COLO668 (cell line): Measurements from ENCODE around the gene SLC45A1.
"Not testable (repeated sequence)": the region's sequence is repeated elsewhere in the genome, so short reads cannot be mapped to it uniquely, and the experiment has no call there.

ENCODE experiments used
- DNase-seq: peaks from one replicate; lab custom pipeline; 2025; ENCODE audit not compliant: unreplicated experiment; lab: John Stamatoyannopoulos, UW

Gene SLC45A1

GRCh38 chr1:8365661-8366362, 47.9 kb downstream of the SLC45A1 start:
- no peak for DNase-seq

DNA sequence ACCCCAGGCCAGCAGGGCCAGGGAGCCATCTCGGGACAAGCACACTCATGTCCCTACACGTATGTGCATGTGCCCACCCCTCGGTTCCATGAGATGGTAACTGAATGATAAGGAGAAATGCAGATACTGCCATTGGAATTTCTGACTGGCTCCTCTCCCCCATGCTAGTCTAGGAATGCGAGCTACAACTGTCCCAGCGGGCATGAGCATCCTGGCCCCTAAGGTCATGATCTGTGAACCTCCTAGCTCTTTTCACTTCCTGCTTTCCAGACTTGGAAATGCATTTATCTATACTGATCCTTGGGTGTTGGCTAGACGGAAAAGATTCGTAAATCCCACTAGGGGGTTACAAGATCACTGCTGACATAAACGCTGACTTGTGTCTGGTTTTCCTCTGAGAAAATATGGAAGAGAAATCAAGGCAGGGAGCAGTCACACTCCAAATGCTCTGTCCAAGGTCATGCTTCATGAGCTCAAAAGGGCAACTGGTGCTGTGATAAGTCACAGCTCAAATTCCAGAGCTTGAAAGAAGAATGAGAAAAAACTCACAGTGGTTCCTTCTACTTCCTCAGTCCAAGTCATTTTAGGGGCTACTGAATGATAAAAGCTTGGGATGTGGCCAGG, 49.8 kb downstream of the SLC45A1 start:
- DNase-seq: no peak

DNA sequence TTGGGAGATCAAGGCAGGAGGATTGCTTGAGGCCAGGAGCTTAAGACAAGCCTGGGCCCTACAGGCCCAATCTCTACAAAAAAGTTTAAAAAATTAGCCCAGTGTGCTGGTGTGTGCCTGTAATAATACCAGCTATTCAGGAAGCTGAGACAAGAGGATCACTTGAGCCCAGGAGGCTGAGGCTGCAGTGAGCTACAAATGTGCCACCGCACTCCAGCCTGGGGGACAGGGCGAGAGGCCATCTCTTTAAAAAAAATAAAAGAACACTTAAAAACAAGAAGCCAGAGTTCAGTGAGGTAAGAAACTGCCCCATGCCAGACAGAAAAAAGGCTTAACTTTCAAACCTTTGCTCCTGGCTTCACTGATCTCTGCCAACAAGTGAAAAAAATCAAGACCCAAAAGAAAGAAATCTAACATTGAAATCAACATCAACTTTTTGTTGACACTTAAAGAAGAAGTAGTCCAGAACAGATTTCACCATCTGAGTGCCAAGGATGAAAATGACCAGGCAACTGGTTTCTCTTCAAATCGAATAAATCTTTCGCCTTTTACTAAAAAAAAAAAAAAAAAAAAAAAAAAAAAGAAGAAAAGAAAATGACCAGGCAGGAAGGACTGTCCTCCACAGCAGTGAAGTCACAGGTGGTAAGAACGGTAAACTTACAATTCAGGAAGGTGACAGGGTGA, 51.2 kb downstream of the SLC45A1 start:
- no peak for DNase-seq

DNA sequence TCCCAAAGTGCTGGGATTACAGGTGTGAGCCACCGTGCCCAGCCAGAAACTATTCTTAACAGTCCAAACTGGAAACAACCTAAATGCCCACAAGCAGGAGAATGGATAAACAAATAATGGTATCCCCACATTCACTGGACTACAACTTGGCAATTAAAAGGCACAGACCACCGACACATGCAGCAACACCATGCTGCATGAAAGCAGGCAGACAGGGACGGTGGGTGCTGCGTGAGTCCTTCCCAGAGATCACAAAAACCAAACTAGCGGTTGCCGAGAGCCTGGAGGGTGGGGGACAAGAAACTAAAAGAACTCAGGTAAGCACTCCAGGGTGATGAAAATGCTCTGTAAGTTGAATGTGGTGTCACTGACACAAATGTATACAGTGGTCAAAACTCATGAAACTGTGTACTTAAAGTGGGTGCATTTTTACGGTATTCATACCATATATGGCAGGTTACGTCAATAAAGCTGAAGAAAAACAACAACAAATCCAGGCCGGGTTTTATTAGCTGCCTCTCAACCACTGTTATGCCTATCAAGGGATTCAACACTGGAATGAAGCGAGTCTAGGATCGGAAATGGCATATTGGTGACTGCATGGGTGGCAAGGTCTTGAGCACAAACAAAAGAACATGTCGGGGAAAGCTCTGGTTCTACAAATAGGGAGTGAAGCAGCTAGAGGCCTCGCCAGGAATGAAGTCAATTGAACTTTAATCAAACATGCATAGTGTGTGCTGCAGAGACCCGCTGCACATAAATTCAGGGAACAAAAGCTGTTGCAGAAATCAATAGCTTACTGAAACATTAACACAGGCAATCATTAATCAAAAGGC, 52.4 kb downstream of the SLC45A1 start:
- peak; percentile 74 for DNase-seq

- peak; percentile 74 for DNase-seq
Observed at GRCh38 chr1:8370905-8371315, 53.0 kb downstream of the SLC45A1 start.

GRCh38 chr1:8371372-8371991, 53.6 kb downstream of the SLC45A1 start:
- DNase-seq: no peak

DNA sequence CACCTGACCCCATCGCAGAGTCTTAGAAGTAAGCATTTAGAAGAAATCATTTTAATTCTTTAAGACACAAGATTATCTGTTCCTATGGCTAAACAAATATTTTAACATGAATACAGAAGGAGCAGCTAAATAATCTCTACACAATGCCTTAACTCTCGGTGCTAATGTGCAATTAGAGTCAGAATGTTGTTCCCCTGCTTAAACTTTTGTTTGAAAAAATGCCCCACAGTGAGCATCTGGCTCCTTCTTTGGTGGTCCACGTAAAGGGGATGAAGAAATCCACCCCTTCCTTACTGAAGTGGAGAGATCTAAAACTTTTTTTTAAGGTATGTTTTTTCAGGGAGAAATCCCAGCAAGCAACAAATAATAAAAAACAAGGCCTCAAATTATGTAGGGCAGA, 55.2 kb downstream of the SLC45A1 start:
- DNase-seq: no peak

GRCh38 chr1:8373581-8374241, 55.8 kb downstream of the SLC45A1 start:
- DNase-seq: no peak

DNA sequence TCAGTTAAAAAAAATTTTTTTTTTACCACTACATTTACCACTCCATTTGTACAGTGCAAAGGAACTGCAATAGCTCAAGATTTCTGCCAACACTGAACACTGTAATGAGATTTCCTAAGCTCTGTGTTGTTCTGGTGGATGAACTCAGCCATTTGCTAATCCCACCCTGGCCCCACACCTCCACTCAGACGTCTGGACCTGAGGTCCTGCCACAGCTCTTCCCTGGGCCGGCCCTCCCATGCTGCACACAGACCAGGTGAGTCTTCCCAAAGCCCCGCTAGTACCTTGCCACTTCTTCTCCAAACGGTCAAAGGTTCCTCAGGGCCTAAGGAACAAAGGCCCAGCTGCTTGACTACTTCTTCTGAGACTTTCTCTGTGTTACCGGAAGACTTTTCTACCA, 56.4 kb downstream of the SLC45A1 start:
- no peak for DNase-seq

- DNase-seq: peak; percentile 47
Observed at GRCh38 chr1:8374812-8375211, 56.9 kb downstream of the SLC45A1 start.

DNA sequence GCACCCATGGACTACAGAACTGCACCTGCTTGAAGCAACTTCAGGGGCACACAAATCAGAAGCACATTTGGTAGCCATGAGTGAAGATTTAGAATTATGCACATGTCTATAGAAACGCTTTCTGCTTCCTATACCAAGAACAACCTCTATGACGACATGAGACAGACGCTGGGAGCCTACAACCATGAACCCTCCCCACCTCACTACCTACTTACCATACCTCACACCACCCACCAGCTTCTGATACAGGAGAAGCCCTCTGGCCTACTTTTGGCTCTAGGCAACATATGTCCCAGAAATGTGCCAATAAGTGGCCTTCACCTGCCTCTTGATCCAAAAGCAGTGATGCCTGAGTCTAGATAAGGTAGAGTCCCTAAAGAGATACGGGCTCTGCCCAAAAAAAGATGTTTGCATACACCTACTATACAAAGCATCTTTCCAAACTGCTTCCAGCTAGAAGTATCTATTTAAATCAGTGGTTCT, 58.5 kb downstream of the SLC45A1 start:
- no peak for DNase-seq

DNA sequence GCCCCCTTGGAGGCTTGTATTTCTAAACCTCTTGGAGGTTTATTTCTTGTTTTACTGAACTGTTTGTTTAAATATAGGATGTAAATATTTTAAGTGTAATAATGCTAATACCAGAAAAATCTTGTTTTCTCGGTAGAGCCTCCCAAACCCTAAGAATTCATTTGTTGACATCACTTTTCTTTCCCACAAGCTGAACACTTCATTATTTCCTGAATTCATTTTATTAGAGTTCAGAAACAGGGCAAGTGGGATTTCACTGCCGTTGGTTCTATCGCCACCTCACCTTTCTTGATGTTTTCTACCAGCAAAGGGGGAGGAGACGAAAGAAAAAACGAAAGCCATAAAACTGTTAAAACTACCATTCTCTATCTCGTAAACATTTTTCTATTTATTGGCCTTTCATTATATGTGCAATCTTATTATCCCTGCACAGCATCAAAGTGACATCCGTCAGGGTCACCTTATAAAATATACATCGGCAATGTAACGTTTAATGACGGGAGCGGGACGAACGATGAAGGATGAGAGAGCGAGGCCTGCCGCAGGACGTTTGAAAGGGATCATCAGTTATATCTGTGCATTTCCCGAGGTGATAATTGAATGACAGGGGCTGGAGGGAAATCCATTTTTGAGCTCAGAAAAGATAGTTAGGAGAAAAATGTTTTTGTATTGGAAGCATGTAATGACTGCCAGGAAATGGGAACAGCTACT, 59.5 kb downstream of the SLC45A1 start:
- DNase-seq: no peak

DNA sequence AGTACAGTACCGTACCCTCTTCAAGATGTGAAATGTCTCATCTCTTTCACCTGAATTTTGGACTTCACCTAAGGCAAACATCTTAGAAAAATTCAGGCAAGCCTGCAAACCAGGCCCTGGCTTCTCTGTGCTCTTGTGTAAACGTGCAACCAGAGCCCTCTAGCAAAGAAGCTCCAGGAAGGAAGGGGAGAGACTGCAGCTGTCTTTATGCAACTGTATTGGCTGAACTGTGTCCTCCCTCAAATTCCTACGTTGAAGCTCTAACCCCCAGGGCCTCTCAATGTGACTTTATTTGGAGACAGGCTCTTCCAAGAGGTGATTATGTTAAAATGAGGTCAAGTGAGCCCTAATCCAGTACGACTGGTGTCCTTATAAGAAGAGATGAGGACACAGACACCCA, 60.3 kb downstream of the SLC45A1 start:
- no peak for DNase-seq

DNA sequence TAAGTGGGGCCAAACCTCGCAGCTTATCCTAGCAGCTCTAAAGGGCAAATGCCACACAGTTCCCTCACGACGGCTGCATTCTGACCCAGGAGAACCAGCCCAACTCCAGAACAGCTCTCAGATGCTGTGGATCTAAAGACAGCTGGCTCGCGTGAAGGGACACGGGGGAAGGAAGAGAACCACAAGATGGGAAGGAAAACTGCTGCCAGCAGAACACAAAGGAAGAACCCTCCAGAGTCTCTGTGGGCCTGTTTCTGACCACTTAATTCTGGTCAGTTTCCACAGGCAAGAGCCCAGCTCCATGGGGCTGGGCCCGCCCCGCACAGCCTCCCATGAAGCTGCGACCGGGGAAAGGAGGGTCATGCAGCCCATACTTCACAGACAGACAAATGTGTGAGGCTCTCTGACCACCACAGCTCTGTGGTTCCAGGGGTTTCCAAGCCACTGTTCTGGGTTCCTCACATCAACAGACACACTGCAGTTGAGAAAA, 61.1 kb downstream of the SLC45A1 start:
- no peak for DNase-seq

- DNase-seq: no peak
Observed at GRCh38 chr1:8379513-8380186, 61.7 kb downstream of the SLC45A1 start.

- DNase-seq: not testable (repeated sequence)
Observed at GRCh38 chr1:8380310-8380709, 62.4 kb downstream of the SLC45A1 start.

- no peak for DNase-seq
Observed at GRCh38 chr1:8381618-8382017, 63.7 kb downstream of the SLC45A1 start.

GRCh38 chr1:8382051-8382505, 64.2 kb downstream of the SLC45A1 start:
- no peak for DNase-seq
